Measurements from ENCODE around the gene PLEKHH3.
"Not testable (repeated sequence)": the region's sequence is repeated elsewhere in the genome, so short reads cannot be mapped to it uniquely, and the experiment has no call there.

PLEKHH3 gene

DNA sequence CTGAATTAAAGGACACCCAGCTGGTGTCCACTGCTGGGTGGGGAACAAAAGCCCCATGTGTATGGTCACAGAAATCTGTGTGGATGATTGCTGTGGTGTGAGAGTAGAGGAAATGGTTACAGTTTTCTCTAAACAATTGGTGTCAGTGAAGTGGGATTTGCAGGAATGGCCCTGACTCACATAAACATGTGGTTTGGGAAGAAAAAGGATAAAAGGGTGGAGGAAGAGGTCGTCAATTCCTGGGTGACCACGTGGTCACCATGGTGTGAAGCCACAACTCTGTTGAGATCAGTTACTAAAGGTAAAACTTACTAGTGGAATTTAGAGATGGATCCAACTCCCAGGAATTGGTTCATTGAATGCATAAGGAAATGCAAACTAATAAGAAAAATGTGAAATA is 21.3 kb downstream of the PLEKHH3 start:
- in situ Hi-C loops (cut with HindIII; ENCODE audit: low pct_ligation_motif_present, low pct_unique_long_range_greater_than_20kb, low sequenced_read_pairs), result no loop called here

DNA sequence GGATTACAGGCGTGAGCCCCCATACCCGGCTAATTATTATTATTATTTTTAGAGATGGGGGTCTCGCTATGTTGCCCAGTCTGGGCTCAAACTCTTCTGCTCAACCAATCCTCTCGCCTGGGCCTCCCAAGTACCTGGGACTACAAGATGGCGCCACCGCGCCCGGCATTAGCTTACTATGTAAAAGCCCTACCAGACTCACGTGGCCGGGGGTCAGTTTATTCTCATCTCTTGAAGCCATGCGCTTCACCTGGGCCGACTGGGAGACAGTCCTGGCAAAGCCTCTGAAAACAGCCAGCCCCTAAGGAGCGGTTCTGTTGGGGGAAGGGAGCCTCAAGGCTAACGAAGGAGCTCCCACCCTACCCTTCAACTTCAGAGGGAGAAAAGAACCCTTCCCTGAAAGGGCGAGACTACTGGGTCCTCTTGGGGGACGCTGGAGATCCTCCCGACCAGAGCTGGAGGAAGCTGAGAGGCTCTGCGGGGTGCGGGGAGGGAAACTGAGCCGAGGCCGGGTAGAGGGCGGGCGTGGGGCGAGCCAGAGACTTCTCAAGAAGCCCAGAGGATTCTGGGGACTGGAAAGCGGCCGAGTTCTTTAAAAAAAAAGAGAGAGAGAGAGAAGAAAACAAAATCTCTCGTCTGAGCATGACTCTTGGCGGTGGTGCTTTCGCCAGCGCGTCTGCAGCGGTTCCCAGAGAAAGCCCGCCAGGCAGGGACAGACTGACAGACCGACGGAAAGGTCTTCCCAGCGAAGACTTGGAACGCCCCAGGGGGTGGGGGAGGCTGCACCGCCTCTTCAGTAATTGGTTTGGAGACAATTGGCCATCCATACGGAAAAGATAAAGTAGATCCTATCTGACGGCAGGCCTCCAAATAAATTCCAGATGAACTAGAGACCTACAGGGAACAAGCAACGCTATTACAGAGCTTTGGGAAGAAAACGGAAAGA is 23.3 kb downstream of the PLEKHH3 start:
- no peak for DNase-seq
- in situ Hi-C loops (cut with HindIII; ENCODE audit: low pct_ligation_motif_present, low pct_unique_long_range_greater_than_20kb, low sequenced_read_pairs), result no loop called here

More for the DNA sequence above, 21.3 kb downstream of the PLEKHH3 start:
- DNase-seq, result peak; percentile 32

DNA sequence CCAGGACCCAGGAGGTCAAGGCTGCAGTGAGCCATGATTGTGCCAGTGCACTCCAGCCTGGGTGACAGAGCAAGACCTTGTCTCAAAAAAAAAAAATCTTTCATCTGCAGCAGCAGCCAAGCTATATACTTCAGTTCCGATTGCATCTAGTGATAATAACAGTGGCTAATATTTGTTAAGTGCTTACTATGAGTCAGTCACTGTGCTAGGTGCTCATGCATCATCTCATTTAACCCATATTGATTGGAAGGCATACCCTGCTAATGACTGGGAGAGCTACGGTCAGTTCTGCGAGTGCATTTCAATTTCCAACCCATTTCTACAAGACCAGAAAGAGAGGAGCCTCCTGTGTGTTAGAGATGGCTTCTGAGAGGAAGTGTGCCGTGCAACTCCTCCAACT is 25.4 kb downstream of the PLEKHH3 start:
- in situ Hi-C loops (cut with HindIII; ENCODE audit: low pct_ligation_motif_present, low pct_unique_long_range_greater_than_20kb, low sequenced_read_pairs), result no loop called here
- no peak for DNase-seq

DNA sequence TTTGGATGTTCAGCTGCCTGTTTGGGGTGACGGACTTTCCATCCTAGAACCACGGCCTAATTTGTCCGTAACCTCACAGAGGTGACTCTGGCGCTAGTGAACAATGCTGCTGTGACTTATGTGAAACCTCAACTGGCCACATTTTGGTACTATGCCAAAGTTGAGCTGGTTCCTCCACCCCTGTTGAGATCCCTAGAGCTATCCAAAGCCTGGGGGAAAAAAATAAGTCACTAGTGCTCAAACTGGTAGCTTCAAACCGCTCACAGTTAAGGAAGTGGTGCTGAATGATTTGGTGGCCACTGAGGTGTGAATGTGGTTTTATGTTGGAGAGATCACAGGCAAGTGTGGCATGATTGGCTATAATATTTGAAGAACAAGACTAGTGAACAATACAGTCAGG is 29.0 kb downstream of the PLEKHH3 start:
- peak; percentile 7 for DNase-seq

DNA sequence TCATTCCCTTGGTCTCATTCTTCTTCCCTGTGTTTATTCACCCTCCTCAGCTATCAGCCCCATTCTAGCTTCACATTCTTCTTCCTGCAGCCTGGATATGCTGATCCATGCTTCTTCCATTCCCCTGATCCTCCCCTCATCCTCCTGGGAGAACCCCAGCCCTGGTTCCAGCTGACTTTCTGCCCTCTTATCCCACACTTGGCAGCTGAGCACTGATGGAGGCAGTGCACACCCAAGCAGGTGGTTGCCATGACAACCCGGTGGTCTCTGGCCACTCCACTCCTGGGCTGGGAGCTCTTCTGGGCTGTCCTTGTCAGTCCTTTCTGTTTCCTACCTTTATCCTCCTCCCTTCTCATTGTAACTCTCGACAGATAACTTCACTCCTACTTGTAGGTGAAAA is 34.5 kb downstream of the PLEKHH3 start:
- in situ Hi-C loops (cut with HindIII; ENCODE audit: low pct_ligation_motif_present, low pct_unique_long_range_greater_than_20kb, low sequenced_read_pairs), result no loop called here
- DNase-seq, result no peak

More for the DNA sequence above, 29.0 kb downstream of the PLEKHH3 start:
- in situ Hi-C loops (cut with HindIII; ENCODE audit: low pct_ligation_motif_present, low pct_unique_long_range_greater_than_20kb, low sequenced_read_pairs), result no loop called here

DNA sequence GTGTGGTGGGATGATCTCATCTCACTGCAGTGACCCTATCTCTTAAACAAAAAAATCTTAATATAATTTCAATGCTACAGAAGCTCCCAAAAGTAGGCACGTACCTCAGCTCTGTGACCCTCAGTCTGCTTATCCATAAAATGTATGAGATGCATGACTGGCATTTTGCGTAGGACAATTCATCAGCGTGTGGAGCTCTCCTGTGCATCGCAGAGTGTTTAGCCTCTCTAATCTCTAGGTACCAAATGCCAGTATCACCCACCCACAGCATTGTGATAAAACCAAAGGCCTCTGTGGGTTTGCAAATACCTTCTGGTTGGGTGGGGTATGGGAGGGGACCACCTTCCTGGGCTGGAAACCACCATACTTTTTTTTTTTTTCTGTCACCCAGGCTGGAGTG is 36.7 kb downstream of the PLEKHH3 start:
- in situ Hi-C loops (cut with HindIII; ENCODE audit: low pct_ligation_motif_present, low pct_unique_long_range_greater_than_20kb, low sequenced_read_pairs), result no loop called here
- DNase-seq, result no peak

DNA sequence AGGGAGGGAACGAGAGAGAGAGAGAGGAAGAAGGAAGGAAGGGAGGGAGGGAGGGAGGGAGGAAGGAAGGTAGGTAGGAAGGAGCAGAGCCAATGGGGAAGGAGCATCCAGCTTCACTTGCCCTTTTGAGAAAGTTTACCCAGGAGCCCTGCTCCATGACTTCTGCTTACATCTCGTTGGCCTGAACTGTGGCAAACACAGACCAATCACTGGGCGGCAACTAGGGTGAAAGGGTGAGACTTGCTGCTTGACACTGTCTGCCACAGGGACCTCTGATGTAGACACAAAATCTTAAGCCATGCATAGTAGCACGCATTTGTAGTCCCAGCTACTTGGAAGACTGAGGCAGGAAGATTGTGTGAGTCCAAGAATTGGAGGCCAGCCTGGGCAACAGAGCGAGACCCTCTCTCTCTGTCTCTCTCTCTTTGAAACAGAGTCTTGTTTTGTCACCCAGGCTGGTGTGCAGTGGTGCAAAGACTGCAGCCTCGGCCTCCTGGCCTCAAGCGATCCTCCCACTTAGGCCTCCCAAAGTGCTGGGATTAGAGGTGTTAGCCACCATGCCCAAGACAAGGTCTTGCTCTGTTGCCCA is 37.2 kb downstream of the PLEKHH3 start:
- no peak for DNase-seq
- in situ Hi-C loops (cut with HindIII; ENCODE audit: low pct_ligation_motif_present, low pct_unique_long_range_greater_than_20kb, low sequenced_read_pairs), result no loop called here

DNA sequence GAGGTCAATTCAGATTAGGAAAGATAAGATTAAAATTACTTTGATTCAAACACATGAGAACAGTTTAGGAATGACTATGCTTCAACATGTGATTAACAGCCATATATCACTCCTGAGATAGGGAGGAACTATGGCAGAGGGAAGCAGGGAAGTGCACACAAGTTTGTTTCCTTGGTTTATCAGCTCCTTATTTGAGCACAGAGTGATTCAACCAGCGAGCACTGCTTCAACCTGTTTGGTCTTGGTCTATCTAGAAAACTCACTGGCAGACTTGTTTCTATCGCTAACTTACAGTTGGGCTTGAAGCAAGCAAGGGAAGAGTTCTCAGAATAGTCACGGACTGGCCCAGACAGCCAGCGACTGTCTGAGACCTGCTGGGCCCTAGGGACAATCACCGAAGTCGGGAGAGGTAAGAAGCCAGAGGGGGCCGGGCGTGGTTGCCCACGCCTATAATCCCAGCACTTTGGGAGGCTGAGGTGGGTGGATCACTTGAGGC is 43.8 kb downstream of the PLEKHH3 start:
- DNase-seq, result no peak
- in situ Hi-C loops (cut with HindIII; ENCODE audit: low pct_ligation_motif_present, low pct_unique_long_range_greater_than_20kb, low sequenced_read_pairs), result no loop called here

DNA sequence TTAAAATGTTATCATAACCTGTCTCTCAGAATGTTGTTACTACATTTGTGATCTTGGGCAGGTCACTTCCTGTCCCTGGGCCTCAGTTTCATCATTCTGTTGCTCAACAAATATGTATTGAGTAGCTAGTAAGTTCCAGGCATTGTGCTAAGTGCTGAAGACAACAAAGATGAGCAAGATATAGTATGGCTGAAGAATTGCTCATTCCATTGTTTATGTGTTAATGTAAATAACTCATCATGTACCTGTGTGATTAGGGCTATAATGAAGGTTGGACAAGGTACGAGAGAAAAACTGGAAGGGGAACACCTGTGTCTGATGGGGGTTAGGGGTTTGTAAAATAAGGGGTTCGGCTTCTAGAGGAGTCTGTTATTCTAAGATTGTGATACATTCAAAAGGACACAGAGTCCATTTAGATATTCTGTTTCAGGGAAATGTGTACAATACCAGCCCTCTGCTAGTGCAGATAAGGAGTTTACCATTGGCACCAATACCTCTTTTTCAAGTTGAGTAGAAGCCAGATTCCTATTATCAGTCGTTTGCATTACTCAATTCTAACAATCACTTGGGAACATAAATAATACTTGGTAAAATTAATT is 47.3 kb downstream of the PLEKHH3 start:
- no peak for DNase-seq
- in situ Hi-C loops (cut with HindIII; ENCODE audit: low pct_ligation_motif_present, low pct_unique_long_range_greater_than_20kb, low sequenced_read_pairs), result no loop called here

DNA sequence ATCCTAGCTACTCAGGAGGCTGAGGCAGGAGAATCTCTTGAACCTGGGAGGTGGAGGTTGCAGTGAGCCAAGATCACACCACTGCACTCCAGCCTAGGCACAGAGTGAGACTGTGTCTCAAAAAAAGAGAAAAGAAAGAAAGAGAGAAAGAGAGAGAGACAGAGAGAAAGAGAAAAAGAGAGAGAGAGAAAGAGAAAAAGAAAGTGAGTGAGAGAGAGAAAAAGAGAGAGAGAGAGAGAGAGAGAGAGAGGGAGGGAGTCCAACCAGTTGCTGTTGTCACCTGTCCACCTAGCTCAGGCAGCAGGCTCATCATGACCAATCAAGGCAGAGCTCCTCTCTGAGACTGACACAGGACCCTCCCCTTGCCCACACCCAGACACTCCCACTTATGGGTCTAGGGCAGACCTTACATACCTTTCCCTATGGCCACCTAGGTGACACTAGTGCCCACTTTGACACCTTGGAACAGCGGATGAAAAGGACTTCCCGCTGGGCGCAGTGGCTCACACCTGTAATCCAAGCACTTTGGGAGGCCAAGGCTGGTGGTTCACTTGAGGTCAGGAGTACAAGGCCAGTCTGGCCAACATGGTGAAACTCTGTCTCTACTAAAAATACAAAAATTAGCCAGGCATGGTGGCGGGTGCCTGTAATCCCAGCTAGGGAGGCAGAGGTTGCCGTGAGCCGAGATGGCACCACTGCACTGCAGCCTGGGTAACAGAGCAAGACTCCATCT is 49.6 kb downstream of the PLEKHH3 start:
- DNase-seq; in situ Hi-C loops (cut with HindIII; ENCODE audit: low pct_ligation_motif_present, low pct_unique_long_range_greater_than_20kb, low sequenced_read_pairs): not testable (repeated sequence)

DNA sequence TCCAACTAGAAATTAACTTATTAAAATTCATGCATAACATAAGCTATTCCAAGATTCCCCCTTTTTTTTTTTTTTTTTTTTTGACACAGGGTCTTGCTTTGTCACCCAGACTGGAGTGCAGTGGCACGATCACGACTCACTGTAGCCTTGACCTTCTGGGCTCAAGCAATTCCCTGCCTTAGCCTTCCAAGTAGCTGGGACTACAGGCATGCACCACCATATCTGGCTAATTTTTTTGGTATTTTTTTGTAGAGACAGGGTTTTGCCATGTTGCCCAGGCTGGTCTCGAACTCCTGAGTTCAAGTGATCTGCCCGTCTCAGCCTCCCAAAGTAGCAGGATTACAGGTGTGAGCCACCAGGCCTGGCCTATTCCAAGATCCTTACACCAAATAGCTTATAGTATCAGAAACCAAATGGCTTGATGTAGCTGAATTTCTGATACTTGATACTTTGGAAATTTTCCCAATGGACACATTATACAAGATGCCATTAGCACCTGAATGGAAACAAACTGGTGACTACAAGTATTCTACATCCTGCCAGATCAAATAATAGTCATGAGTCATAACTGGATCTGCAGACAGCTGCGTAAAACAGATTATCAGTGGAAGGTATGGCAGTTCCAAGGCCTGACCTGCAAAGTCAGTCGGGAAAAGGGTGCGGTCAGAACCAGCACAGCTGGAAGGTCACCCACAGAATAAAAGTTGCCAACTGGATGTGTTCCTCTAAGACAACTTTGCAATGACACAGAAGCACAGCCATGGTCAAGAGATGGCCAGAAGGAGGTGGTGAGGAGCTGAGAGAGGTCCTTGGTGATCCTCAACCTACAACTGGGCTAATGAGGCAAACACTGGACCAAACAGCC is 52.8 kb downstream of the PLEKHH3 start:
- peak; percentile 13 for DNase-seq
- in situ Hi-C loops (cut with HindIII; ENCODE audit: low pct_ligation_motif_present, low pct_unique_long_range_greater_than_20kb, low sequenced_read_pairs), result no loop called here

DNA sequence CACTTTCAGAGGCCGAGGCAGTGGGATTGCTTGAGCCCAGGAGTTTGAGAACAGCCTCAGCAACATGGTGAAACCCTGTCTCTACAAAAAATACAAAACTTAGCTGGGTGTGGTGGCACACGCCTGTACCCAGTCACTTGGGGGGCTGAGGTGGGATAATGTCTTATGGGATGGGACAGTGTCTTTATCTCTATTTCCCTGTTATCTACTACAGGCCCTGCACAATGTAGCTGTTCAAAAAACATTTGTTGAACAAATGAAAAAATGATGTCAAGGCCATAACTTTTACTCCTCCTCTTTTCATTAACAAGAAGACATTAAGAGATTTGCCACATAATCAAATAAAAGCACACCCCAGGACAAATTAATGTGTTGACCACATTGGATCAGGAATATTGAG is 53.5 kb downstream of the PLEKHH3 start:
- no peak for DNase-seq
- in situ Hi-C loops (cut with HindIII; ENCODE audit: low pct_ligation_motif_present, low pct_unique_long_range_greater_than_20kb, low sequenced_read_pairs), result no loop called here

DNA sequence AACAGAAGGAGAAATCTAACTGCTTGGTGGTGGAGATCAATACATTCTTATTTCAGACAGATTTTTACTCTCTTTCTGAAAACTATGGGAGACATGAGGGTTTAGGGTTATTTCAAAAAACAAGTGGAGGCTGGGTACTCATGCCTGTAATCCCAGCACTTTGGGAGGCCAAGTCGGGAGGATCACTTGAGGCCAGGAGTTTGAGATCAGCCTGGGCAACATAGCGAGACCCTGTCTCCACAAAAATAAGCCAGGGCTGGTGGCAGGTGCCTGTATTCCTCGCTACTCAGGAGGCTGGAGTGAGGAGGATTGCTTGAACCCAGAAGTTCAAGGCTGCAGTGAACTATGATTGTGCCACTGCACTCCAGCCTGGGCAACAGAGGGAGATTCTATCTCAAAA is 54.8 kb downstream of the PLEKHH3 start:
- DNase-seq; in situ Hi-C loops (cut with HindIII; ENCODE audit: low pct_ligation_motif_present, low pct_unique_long_range_greater_than_20kb, low sequenced_read_pairs): not testable (repeated sequence)

DNA sequence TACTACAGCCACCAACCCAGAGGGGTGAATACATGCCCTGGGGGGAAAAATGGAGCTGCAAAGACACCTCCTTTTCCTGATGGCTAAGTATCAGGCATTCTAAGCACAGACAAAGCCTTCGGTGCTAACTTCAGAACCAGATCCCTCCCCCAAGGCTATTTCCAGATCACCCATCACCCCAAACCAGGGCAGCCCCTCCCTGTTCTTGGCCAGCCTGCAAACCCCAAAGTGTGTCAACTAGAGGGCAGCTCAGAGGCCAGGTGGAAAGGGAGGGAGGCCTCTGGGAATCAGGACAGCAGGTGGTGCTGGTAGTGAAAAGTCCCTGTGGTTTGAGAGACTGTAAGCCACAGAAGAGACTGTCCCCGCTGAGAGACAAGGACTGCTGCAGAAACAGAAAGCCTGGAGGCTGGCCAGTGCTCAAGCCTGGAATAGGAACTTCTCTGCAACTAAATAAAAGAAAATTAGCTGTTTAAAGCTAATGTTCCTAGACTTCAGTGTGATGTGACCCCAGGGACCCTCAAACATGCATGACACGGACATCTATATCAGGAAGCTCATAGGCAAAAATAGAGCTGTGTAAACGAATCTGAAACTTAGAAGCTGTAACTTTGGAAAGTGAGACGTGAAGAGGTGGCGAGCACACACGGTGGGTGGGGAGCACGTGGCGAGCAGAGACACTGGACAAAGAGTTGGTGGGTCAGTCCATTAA is 58.2 kb downstream of the PLEKHH3 start:
- peak; percentile 50 for DNase-seq
- in situ Hi-C loops (cut with HindIII; ENCODE audit: low pct_ligation_motif_present, low pct_unique_long_range_greater_than_20kb, low sequenced_read_pairs), result no loop called here

DNA sequence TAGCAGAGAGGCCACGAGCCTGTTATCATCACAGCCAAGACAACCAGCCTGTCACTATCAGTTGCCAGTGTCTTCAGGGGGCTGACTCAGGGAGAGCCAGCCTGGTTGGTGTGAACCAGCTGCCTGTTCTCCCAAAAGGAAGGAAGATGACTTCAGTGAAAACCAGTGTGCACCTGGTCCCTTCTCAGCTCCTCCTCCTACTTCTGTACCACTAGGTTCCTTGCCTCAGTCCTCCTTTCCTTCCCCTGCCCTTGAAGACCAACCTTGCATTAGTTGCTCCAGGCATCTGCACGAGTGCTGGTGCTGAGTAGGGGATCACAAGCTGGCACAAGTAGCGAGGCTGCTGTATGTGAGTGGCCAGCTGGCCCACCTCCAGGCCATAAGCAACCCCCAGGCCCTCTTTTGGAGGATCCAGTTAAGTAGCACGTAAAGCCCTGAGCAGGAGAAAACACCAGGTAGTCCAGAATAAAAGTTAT is 58.8 kb downstream of the PLEKHH3 start:
- no peak for DNase-seq
- in situ Hi-C loops (cut with HindIII; ENCODE audit: low pct_ligation_motif_present, low pct_unique_long_range_greater_than_20kb, low sequenced_read_pairs), result no loop called here

Data from ACHN (cell line).